Heart left ventricle (tissue), 13 donors: ENCODE results near the gene DHCR7.

Source experiments
- POLR2A ChIP-seq, 2 donors: fragments of 450-650 bp; IDR thresholded peaks; one replicate each; pipeline ENCODE4 v1.6.1; 2017; ENCODE audit warnings: antibody characterized with exemption in 2 of 2, mild to moderate bottlenecking in 2 of 2, moderate library complexity in 2 of 2
- TF ChIP-seq, protein P1 (sequence below), 12 donors: fragments of 200-600 bp; sonication (generic) in 4 of 12; IDR thresholded peaks; one replicate each; pipeline versions ENCODE4 v1.5.0 to v1.8.0; 2018 to 2022; ENCODE audit warnings: antibody characterized with exemption in 12 of 12, mild to moderate bottlenecking in 5 of 12
- donor health status: ischemic (EF 13 %, LVEDD 7.1; RV severe dilation, severe dysfunction).
- donor health status: DM: no; HTN: yes; CAD: no.
- donor health status: DM: no; HTN: no; CAD: no.
- donor health status: ischemic (EF 25% LVEDD 6.9; RV normal size, moderate dysfunction).
- donor health status: ischemic (EF 25% LVEDD 5.7; RV mildly dilated, moderate dysfunction).
- donor health status: ischemic (EF 35%, LVEDD 5.7; RV mildly dilated, moderate dysfunction).
- donor health status: nonischemic (EF 11% LVEDD 7.7; RV severe dilation, severe dysfunction).
- donor health status: DM: yes; HTN: yes; CAD: no.
- donor health status: PGD.
- donor health status: ischemic (EF 29% LVEDD 5.4; RV normal size, mild dysfunction).
- donor health status: nonischemic (EF 23%, LVEDD 6.1; RV moderate dilation, normal function).

DNA sequence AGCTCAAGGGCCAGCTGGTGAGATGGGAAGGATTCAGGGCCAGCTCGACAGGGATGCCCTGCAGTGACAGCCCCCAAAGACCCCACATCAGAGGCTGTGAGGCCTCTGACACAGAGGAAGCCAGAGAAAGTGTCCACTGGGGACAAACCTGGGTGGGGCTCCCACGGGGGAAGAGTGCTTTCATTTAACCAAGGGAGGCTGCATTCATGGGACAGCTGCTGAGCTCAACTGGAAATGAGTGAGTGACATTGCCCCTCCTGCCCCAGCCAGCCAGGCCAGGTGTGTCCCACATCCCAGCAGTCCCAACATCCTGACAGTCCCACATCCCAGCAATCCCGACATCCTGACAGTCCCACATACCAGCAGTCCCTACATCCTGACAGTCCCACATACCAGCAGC lies 61.0 kb downstream of the DHCR7 start:
- no peak for TF ChIP-seq POLR2A (IDR thresholded peaks at IDR 0.05)
- TF ChIP-seq, protein P1, sequence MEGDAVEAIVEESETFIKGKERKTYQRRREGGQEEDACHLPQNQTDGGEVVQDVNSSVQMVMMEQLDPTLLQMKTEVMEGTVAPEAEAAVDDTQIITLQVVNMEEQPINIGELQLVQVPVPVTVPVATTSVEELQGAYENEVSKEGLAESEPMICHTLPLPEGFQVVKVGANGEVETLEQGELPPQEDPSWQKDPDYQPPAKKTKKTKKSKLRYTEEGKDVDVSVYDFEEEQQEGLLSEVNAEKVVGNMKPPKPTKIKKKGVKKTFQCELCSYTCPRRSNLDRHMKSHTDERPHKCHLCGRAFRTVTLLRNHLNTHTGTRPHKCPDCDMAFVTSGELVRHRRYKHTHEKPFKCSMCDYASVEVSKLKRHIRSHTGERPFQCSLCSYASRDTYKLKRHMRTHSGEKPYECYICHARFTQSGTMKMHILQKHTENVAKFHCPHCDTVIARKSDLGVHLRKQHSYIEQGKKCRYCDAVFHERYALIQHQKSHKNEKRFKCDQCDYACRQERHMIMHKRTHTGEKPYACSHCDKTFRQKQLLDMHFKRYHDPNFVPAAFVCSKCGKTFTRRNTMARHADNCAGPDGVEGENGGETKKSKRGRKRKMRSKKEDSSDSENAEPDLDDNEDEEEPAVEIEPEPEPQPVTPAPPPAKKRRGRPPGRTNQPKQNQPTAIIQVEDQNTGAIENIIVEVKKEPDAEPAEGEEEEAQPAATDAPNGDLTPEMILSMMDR (IDR thresholded peaks at IDR 0.05): no peak
